Measurements from ENCODE around the gene MYMK.

Gene MYMK

DNA sequence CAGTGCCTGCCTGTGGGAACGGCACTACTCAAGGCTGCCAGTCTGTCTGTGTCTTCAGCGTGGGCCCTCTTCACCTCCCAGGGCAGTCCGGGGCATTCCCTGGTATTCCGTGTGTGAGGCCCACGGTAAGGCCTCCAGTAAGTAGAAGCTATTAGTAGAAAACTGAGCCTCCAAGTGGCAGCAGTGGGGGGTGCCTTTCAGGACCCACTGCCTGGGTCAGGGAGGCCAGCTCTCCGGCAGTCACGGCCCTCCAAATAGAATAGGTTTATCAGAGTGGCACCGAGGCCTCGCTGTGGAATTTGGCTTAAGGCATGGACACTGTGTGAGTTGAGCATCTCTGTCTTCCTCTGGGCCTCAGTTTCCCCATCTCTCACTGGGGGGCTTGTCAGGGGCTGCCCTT lies 32.8 kb upstream of the MYMK start:
- TF ChIP-seq, protein P1, sequence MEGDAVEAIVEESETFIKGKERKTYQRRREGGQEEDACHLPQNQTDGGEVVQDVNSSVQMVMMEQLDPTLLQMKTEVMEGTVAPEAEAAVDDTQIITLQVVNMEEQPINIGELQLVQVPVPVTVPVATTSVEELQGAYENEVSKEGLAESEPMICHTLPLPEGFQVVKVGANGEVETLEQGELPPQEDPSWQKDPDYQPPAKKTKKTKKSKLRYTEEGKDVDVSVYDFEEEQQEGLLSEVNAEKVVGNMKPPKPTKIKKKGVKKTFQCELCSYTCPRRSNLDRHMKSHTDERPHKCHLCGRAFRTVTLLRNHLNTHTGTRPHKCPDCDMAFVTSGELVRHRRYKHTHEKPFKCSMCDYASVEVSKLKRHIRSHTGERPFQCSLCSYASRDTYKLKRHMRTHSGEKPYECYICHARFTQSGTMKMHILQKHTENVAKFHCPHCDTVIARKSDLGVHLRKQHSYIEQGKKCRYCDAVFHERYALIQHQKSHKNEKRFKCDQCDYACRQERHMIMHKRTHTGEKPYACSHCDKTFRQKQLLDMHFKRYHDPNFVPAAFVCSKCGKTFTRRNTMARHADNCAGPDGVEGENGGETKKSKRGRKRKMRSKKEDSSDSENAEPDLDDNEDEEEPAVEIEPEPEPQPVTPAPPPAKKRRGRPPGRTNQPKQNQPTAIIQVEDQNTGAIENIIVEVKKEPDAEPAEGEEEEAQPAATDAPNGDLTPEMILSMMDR (IDR thresholded peaks at IDR 0.05; ENCODE audit: borderline replicate concordance, insufficient read depth, low read depth, low read length), result no peak
- no peak overlapping the region for H3K4me3 ChIP-seq (ENCODE audit: low read depth, low read length)

DNA sequence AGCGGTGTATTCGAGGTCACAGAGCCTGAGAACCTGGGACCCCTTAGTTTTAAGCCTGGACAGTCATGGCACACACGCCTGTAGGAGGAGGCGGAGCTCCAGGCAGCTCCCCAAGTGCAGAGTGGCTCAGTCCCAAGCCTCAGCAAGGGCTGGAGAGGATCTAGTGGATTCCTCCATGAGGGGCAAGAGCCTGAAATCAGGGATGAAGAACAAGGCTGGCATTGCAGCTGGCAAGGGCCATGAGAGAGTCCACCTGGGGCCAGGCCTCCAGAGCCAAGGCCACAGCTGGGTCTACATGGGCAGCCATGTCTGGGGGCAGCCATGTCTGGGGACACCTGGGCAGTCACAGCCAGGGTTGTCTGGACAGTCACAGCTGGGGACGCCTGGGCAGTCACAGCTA lies 31.6 kb upstream of the MYMK start:
- TF ChIP-seq, protein P1 (IDR thresholded peaks at IDR 0.05; ENCODE audit: borderline replicate concordance, insufficient read depth, low read depth, low read length), result no peak
- H3K4me3 ChIP-seq (ENCODE audit: low read depth, low read length), result no peak overlapping the region

GRCh38 chr9:133554729-133555128 lies 30.0 kb upstream of the MYMK start:
- TF ChIP-seq, protein P1 (IDR thresholded peaks at IDR 0.05; ENCODE audit: borderline replicate concordance, insufficient read depth, low read depth, low read length), result no peak
- H3K4me3 ChIP-seq (ENCODE audit: low read depth, low read length), result no peak overlapping the region

GRCh38 chr9:133553973-133554713 lies 29.4 kb upstream of the MYMK start:
- TF ChIP-seq, protein P1 (IDR thresholded peaks at IDR 0.05; ENCODE audit: borderline replicate concordance, insufficient read depth, low read depth, low read length), result no peak

DNA sequence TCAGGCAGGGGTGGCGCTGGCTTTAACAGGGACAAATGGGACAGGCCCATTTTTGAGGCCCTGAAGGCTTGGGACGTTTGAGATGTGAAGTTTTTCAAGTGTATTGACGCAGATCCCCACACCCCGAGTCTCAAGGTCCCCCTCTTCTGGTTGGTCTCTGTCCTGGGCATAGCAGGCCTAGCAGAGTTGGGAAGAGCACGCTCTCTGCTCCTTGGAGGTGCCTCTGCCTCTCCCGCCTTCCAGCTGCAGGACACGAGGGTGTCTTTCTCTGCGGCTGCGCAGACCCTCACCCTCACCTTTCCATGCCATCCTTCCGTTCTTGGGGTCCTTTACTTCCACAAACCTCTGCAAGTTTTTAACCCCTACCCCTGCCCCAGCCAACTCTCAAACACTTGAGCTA lies 28.4 kb upstream of the MYMK start:
- TF ChIP-seq, protein P1 (IDR thresholded peaks at IDR 0.05; ENCODE audit: borderline replicate concordance, insufficient read depth, low read depth, low read length), result no peak
- H3K4me3 ChIP-seq (ENCODE audit: low read depth, low read length), result no peak overlapping the region

More at GRCh38 chr9:133553973-133554713, 29.4 kb upstream of the MYMK start:
- H3K4me3 ChIP-seq (ENCODE audit: low read depth, low read length), result no peak overlapping the region

DNA sequence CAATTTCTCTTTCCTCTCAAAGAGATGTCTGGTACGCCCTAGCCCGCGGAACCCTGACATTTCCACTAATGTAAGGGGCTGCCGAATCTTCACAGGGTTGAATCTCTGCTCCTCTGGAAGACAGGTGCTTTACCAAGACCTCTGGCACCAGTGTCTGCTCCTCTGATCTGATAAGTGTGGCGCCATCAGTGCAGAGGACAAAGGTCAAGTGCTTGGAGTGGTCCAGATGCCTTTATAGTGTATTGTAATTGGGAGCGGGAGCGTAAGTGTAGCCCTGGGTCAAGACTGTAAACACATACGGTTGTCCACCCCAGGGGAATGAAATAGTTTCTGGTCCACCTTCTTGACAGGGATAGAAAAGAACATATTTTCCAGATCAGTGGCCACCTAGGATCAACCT lies 27.5 kb upstream of the MYMK start:
- no peak overlapping the region for H3K4me3 ChIP-seq (ENCODE audit: low read depth, low read length)
- TF ChIP-seq, protein P1 (IDR thresholded peaks at IDR 0.05; ENCODE audit: borderline replicate concordance, insufficient read depth, low read depth, low read length), result no peak

GRCh38 chr9:133551446-133551845 lies 26.7 kb upstream of the MYMK start:
- H3K4me3 ChIP-seq (ENCODE audit: low read depth, low read length), result no peak overlapping the region
- TF ChIP-seq, protein P1 (IDR thresholded peaks at IDR 0.05; ENCODE audit: borderline replicate concordance, insufficient read depth, low read depth, low read length), result no peak

All from GM12875 (cell line).